A549 (cell line): ENCODE measurements around the gene DEFB110. TPM values are rescaled to one million over a fixed set of nuclear protein-coding genes. Genes with fewer than 3 reads are reported as not detected.

Experiments used
- ATAC-seq, 2 experiments: fragments of 200-7000 bp in 1 of 2; fragments of >200 bp in 1 of 2; cut with Nextera tagmentation in 1 of 2; cut with Tn5 transposase in 1 of 2; 3 replicates each; pipeline versions ENCODE4 v1.8.0 to v1.9.1; 2018 to 2020; ENCODE audit warnings: mild to moderate bottlenecking in 1 of 2, moderate library complexity in 1 of 2
- CTCF ChIA-PET: fragments of 300-600 bp; sonication (Branson Sonifier 250); formaldehyde crosslinking; extraction: SDS; loops from one replicate; lab custom pipeline; 2021; ENCODE audit warnings: antibody characterized with exemption, inconsistent platforms; lab: Yijun Ruan, JAX
- POLR2A ChIA-PET: fragments of 350-600 bp; formaldehyde crosslinking; extraction: SDS; loops from one replicate; lab custom pipeline; 2021; ENCODE audit warnings: antibody characterized with exemption, inconsistent platforms; lab: Yijun Ruan, JAX
- DNase-seq, 2 experiments: peaks; one replicate each; pipeline versions ENCODE4 v3.0.0 to v3.0.0-alpha.2; 2011 to 2016; ENCODE audit warnings: low read depth in 1 of 2, low spot score in 1 of 2
- FAIRE-seq: peaks from 2 replicates; lab custom pipeline; 2011; peaks lifted over from hg19 to GRCh38; lab: Jason Lieb, UNC
- H3K27ac ChIP-seq, 2 experiments: fragments of >200 bp; sonication (Bioruptor Twin); formaldehyde crosslinking; 3 replicates each; pipeline ENCODE4 v1.5.1; 2016 to 2017
- H3K4me1 ChIP-seq: fragments of >200 bp; sonication (Bioruptor Twin); formaldehyde crosslinking; 3 replicates; pipeline ENCODE4 v1.6.1; 2016
- H3K4me2 ChIP-seq: fragments of >200 bp; sonication (Bioruptor Twin); formaldehyde crosslinking; 3 replicates; pipeline ENCODE4 v1.6.1; 2016
- H3K4me3 ChIP-seq: fragments of >200 bp; sonication (Bioruptor Twin); formaldehyde crosslinking; 3 replicates; pipeline ENCODE4 v1.5.1; 2016
- H3K9me3 ChIP-seq: fragments of >200 bp; sonication (Bioruptor Twin); formaldehyde crosslinking; 3 replicates; pipeline ENCODE4 v1.6.1; 2016
- BHLHE40 ChIP-seq: IDR thresholded peaks from 2 replicates; pipeline ENCODE4 v1.6.1; 2012; ENCODE audit warnings: low read depth, low read length, inconsistent platforms
- CBX8 ChIP-seq: fragments of 200-600 bp; sonication (generic); IDR thresholded peaks from 2 replicates; pipeline ENCODE4 v1.6.1; 2016
- CEBPB ChIP-seq, 2 experiments: fragments of >200 bp in 1 of 2; sonication (Bioruptor Twin) in 1 of 2; formaldehyde crosslinking in 1 of 2; IDR thresholded peaks; 2 replicates each; pipeline ENCODE4 v1.6.1; 2012 to 2016
- EHMT2 ChIP-seq: fragments of 200-600 bp; sonication (generic); IDR thresholded peaks from 2 replicates; pipeline ENCODE4 v1.6.1; 2016; ENCODE audit warnings: antibody characterized with exemption, low read depth, mild to moderate bottlenecking, moderate library complexity
- FOSL2 ChIP-seq, 2 experiments: fragments of 450-650 bp in 1 of 2; fragments of >200 bp in 1 of 2; sonication (Bioruptor Twin) in 1 of 2; formaldehyde crosslinking; IDR thresholded peaks; 2 replicates each; pipeline versions ENCODE4 v1.5.0 to v1.6.1; 2016 to 2020; ENCODE audit warnings: mild to moderate bottlenecking in 1 of 2, moderate library complexity in 1 of 2
- FOXS1 ChIP-seq: fragments of 250-450 bp; sonication (Bioruptor Pico); IDR thresholded peaks from 2 replicates; pipeline ENCODE4 v1.5.0; 2020; ENCODE audit warnings: mild to moderate bottlenecking, moderate library complexity
- GATA3 ChIP-seq: IDR thresholded peaks from 2 replicates; pipeline ENCODE4 v1.6.1; 2012; ENCODE audit warnings: borderline replicate concordance
- HDAC2 ChIP-seq: fragments of 200-600 bp; sonication (generic); IDR thresholded peaks from 2 replicates; pipeline ENCODE4 v1.6.1; 2016
- HOXA7 ChIP-seq: fragments of 250-450 bp; sonication (Bioruptor Pico); IDR thresholded peaks from 2 replicates; pipeline ENCODE4 v1.5.0; 2020; ENCODE audit warnings: mild to moderate bottlenecking, moderate library complexity
- HOXB5 ChIP-seq: fragments of 250-450 bp; sonication (Bioruptor Pico); IDR thresholded peaks from 2 replicates; pipeline ENCODE4 v1.5.0; 2020; ENCODE audit warnings: mild to moderate bottlenecking, moderate library complexity
- JUN ChIP-seq, 2 experiments: fragments of >200 bp; sonication (Bioruptor Twin); formaldehyde crosslinking; IDR thresholded peaks; 2 replicates in 1 of 2; 3 replicates in 1 of 2; pipeline ENCODE4 v1.6.1; 2016 to 2017
- KDM1A ChIP-seq: fragments of 200-600 bp; sonication (generic); IDR thresholded peaks from 2 replicates; pipeline ENCODE4 v1.6.1; 2016; ENCODE audit warnings: low read depth, mild to moderate bottlenecking
- KDM5A ChIP-seq: fragments of 200-600 bp; sonication (generic); IDR thresholded peaks from 2 replicates; pipeline ENCODE4 v1.6.1; 2016; ENCODE audit warnings: antibody characterized with exemption, mild to moderate bottlenecking
- NPAS2 ChIP-seq: fragments of 250-450 bp; sonication (Bioruptor Pico); IDR thresholded peaks from 2 replicates; pipeline ENCODE4 v1.8.0; 2022; ENCODE audit warnings: mild to moderate bottlenecking, moderate library complexity, borderline replicate concordance
- RARB ChIP-seq: fragments of 250-450 bp; sonication (Bioruptor Pico); IDR thresholded peaks from 2 replicates; pipeline ENCODE4 v1.8.0; 2021; ENCODE audit warnings: mild to moderate bottlenecking, moderate library complexity
- RFX5 ChIP-seq: fragments of 450-650 bp; IDR thresholded peaks from 2 replicates; pipeline ENCODE4 v1.7.1; 2014; ENCODE audit warnings: antibody characterized with exemption, mild to moderate bottlenecking, moderate library complexity
- SMC3 ChIP-seq: fragments of >200 bp; sonication (Bioruptor Twin); formaldehyde crosslinking; IDR thresholded peaks from 3 replicates; pipeline ENCODE4 v1.6.1; 2018; ENCODE audit warnings: inconsistent platforms
- ZFP36 ChIP-seq: fragments of 450-650 bp; IDR thresholded peaks from 2 replicates; pipeline ENCODE4 v1.6.1; 2014; ENCODE audit warnings: borderline replicate concordance; ENCODE audit not compliant: partially characterized antibody
- ZNF302 ChIP-seq: fragments of 250-450 bp; sonication (Bioruptor Pico); IDR thresholded peaks from 2 replicates; pipeline ENCODE4 v1.9.0; 2021; ENCODE audit warnings: inconsistent platforms, mild to moderate bottlenecking, moderate library complexity
- WGBS: methylation state at CpG from one replicate; pipeline ENCODE4 v1.1.6; 2017; ENCODE audit errors: missing lambda C conversion rate; 5-methylcytosine and 5-hydroxymethylcytosine counted together
- polyA plus RNA-seq, 4 experiments: library from polyadenylated mRNA; depleted of rRNA in 3 of 4; stranded (reverse); fragments of >200 nt; fragmentation: RNase III in 1 of 4; extraction: RNeasy Plus Mini Kit Qiagen cat#74134 plus additional on column Dnase treatment in 1 of 4; gene quantifications; 2 replicates in 3 of 4; 3 replicates in 1 of 4; pipeline ENCODE4 v1.2.3, GENCODE V29; 2011 to 2017
- TF ChIP-seq, protein P1 (sequence below): fragments of 250-450 bp; sonication (Bioruptor Pico); IDR thresholded peaks from 2 replicates; pipeline ENCODE4 v1.5.0; 2020; ENCODE audit warnings: low read depth, mild to moderate bottlenecking, moderate library complexity
- TF ChIP-seq, protein P2 (sequence below): fragments of >200 bp; sonication (Bioruptor Twin); formaldehyde crosslinking; IDR thresholded peaks from 2 replicates; pipeline ENCODE4 v1.6.1; 2016
- TF ChIP-seq, protein P3 (sequence below): fragments of 250-450 bp; sonication (Bioruptor Pico); IDR thresholded peaks from 2 replicates; pipeline ENCODE4 v1.5.0; 2021; ENCODE audit warnings: mild to moderate bottlenecking, moderate library complexity, borderline replicate concordance

Gene DEFB110
- polyA plus RNA-seq, 2 of the 4 experiments (the other 2 are of a cell fraction) = not detected

DNA sequence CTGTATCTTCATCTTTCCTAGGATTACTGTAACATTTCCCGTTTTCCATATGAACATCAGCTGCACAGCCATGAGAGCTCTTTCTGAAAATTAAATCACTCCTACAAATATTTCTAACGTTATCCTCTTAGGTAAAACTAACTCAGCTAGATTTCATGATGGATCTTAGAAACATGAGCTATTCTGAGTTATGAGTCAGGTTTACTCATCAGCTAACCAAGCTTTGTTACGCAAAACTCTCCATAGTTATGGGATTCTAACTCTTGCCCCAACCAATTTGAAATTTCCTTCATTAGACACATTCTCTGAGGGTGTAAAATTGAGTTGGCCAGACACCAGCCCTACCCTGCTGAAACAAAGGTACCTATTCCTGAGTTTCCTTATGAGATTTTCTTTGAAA lies 14.0 kb downstream of the DEFB110 start:
- no peaks in the 10 kb centered on the region for H3K4me1 ChIP-seq
- ATAC-seq (no peak), FAIRE-seq (no peak), DNase-seq (no peak)
- no peak overlapping the region for H3K27ac ChIP-seq
- ChIA-PET CTCF (no interaction called here), POLR2A (no interaction called here)
- H3K9me3 ChIP-seq = no peaks in the 10 kb centered on the region
- TF ChIP-seq CEBPB (IDR thresholded peaks at IDR 0.05) (no peak), EHMT2 (no peak), RARB (CRISPR knock-in tag) (no peak), HOXB5 (CRISPR knock-in tag) (no peak), HDAC2 (no peak), SMC3 (no peak), HOXA7 (no peak)
- TF ChIP-seq, protein P1, sequence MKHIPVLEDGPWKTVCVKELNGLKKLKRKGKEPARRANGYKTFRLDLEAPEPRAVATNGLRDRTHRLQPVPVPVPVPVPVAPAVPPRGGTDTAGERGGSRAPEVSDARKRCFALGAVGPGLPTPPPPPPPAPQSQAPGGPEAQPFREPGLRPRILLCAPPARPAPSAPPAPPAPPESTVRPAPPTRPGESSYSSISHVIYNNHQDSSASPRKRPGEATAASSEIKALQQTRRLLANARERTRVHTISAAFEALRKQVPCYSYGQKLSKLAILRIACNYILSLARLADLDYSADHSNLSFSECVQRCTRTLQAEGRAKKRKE (CRISPR knock-in tag) = no peak
- no peak overlapping the region for H3K4me2 ChIP-seq
- no peak overlapping the region for H3K4me3 ChIP-seq
- 3% methylated on average over 3 of the region's 3 CpGs for WGBS

- H3K9me3 ChIP-seq = no peaks in the 10 kb centered on the region
- FAIRE-seq = no peak
- no peak overlapping the region for H3K4me3 ChIP-seq
- no peak overlapping the region for H3K27ac ChIP-seq
- 6% methylated on average over 3 of the region's 3 CpGs for WGBS
- H3K4me1 ChIP-seq = no peaks in the 10 kb centered on the region
- ATAC-seq = no peak
- TF ChIP-seq KDM1A (no peak), FOSL2 (IDR thresholded peaks at IDR 0.05) (no peak), FOSL2 (CRISPR knock-in tag; IDR thresholded peaks at IDR 0.05) (no peak), RFX5 (no peak), JUN (IDR thresholded peaks at IDR 0.05) (no peak), BHLHE40 (no peak), ZFP36 (no peak), CBX8 (no peak), GATA3 (no peak)
- TF ChIP-seq, protein P2, sequence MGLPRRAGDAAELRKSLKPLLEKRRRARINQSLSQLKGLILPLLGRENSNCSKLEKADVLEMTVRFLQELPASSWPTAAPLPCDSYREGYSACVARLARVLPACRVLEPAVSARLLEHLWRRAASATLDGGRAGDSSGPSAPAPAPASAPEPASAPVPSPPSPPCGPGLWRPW = no peak
- TF ChIP-seq, protein P3, sequence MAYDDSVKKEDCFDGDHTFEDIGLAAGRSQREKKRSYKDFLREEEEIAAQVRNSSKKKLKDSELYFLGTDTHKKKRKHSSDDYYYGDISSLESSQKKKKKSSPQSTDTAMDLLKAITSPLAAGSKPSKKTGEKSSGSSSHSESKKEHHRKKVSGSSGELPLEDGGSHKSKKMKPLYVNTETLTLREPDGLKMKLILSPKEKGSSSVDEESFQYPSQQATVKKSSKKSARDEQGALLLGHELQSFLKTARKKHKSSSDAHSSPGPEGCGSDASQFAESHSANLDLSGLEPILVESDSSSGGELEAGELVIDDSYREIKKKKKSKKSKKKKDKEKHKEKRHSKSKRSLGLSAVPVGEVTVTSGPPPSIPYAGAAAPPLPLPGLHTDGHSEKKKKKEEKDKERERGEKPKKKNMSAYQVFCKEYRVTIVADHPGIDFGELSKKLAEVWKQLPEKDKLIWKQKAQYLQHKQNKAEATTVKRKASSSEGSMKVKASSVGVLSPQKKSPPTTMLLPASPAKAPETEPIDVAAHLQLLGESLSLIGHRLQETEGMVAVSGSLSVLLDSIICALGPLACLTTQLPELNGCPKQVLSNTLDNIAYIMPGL (CRISPR knock-in tag) = no peak
- no peak for DNase-seq
- ChIA-PET POLR2A (no interaction called here), CTCF (no interaction called here)
- H3K4me2 ChIP-seq = no peak overlapping the region
These were observed 18.7 kb downstream of the DEFB110 start for GRCh38 chr6:50003139-50003538.

GRCh38 chr6:49995278-49995677 lies 26.5 kb downstream of the DEFB110 start:
- TF ChIP-seq ZNF302 (CRISPR knock-in tag) = no peak
- Histone ChIP-seq H3K4me2 (no peak overlapping the region), H3K4me1 (no peaks in the 10 kb centered on the region), H3K9me3 (no peaks in the 10 kb centered on the region), H3K4me3 (no peak overlapping the region), H3K27ac (no peak overlapping the region)
- ATAC-seq (no peak), DNase-seq (no peak), FAIRE-seq (no peak)
- ChIA-PET CTCF (no interaction called here), POLR2A (no interaction called here)

- WGBS = no CpG with 5 or more reads among the region's 2 CpGs
- POLR2A ChIA-PET = no interaction called here
- Histone ChIP-seq H3K4me1 (no peaks in the 10 kb centered on the region), H3K9me3 (no peaks in the 10 kb centered on the region), H3K4me2 (no peak overlapping the region), H3K27ac (no peak overlapping the region)
- DNase-seq (no peak), FAIRE-seq (no peak)
- CTCF ChIA-PET = interaction anchor here (0.6 kb wide), 1 partner anchor 809 kb away, joined by 3 read pairs; no protein-coding TSS in a partner anchor
- no peak for TF ChIP-seq KDM5A
- TF ChIP-seq FOXS1 (CRISPR knock-in tag) = no peak
- no peak for TF ChIP-seq NPAS2
- TF ChIP-seq, all 56 proteins: peak for 0
- H3K4me3 ChIP-seq = no peak overlapping the region
- no peak for ATAC-seq
These were observed 32.9 kb downstream of the DEFB110 start for GRCh38 chr6:49988900-49989299.
